Mammary epithelial cell (primary cell): ENCODE results near the gene SUGP2.

ENCODE experiments used
- CTCF ChIP-seq, 2 donors: IDR thresholded peaks in 1 of 2; conservative IDR thresholded peaks in 1 of 2; 2 replicates each; pipeline ENCODE4 v1.5.1; 2011 to 2012; ENCODE audit warnings: inconsistent platforms in 2 of 2, low read length in 2 of 2, mild to moderate bottlenecking in 2 of 2, control low read depth in 1 of 2, low read depth in 1 of 2; ENCODE audit not compliant: insufficient read depth in 1 of 2; ENCODE audit errors: extremely low read depth in 1 of 2
- EZH2 ChIP-seq: IDR thresholded peaks from 2 replicates; pipeline ENCODE4 v1.6.1; 2012; ENCODE audit warnings: low read length, inconsistent platforms, borderline replicate concordance

GRCh38 chr19:19010551-19010950, 22.8 kb downstream of the SUGP2 start:
- no peak for TF ChIP-seq CTCF (conservative IDR thresholded peaks at IDR 0.05 in 1 of 2, IDR thresholded peaks at IDR 0.05 in 1 of 2; ENCODE audit: extremely low read depth in 1 of 2, insufficient read depth in 1 of 2, low read depth in 1 of 2, low read length in 2 of 2)
- no peak for TF ChIP-seq EZH2
